PC-3 (cell line): ENCODE measurements around the gene SYT13. TPM values are rescaled to one million over a fixed set of nuclear protein-coding genes. Genes with fewer than 3 reads are reported as not detected.

ENCODE experiments used
- ATAC-seq: fragments of 200-7000 bp; cut with Tn5 transposase; 2 replicates; pipeline ENCODE4 v1.9.1; 2020; ENCODE audit warnings: mild to moderate bottlenecking, moderate library complexity
- BruUV-seq: library from RNA; stranded (reverse); fragments of 400-500 nt; replicated peaks from 2 replicates; lab custom pipeline; 2021; lab: Mats Ljungman, UMichigan
- CTCF ChIA-PET: fragments of 300-600 bp; sonication (Branson Sonifier 250); formaldehyde crosslinking; loops from one replicate; lab custom pipeline; 2022; ENCODE audit warnings: antibody characterized with exemption; lab: Charles Lee
- POLR2A ChIA-PET: fragments of 300-600 bp; sonication (Branson Sonifier 250); formaldehyde crosslinking; loops from one replicate; lab custom pipeline; 2022; ENCODE audit warnings: antibody characterized with exemption; ENCODE audit not compliant: unreplicated experiment; lab: Charles Lee
- DNase-seq: peaks from one replicate; pipeline ENCODE4 v3.0.0-alpha.2; 2015
- H2AFZ ChIP-seq: fragments of 300-600 bp; sonication (generic); 2 replicates; pipeline ENCODE4 v1.6.0; 2016; ENCODE audit warnings: antibody characterized with exemption, low read length
- H3F3A ChIP-seq: fragments of 300-600 bp; sonication (generic); one replicate; pipeline ENCODE4 v1.6.0; 2017; ENCODE audit warnings: antibody characterized with exemption, low read length, control low read depth, mild to moderate bottlenecking; ENCODE audit not compliant: unreplicated experiment
- H3K27ac ChIP-seq: fragments of 300-600 bp; sonication (generic); 2 replicates; pipeline ENCODE4 v1.5.1; 2016; ENCODE audit warnings: mild to moderate bottlenecking, low read length
- H3K27me3 ChIP-seq: fragments of 300-600 bp; sonication (generic); 2 replicates; pipeline ENCODE4 v1.6.1; 2016; ENCODE audit warnings: low read length, mixed read lengths
- H3K36me3 ChIP-seq: fragments of 300-600 bp; sonication (generic); 2 replicates; pipeline ENCODE4 v1.6.1; 2016; ENCODE audit warnings: low read depth, mixed run types, low read length, mixed read lengths
- H3K4me1 ChIP-seq: fragments of 300-600 bp; sonication (generic); 2 replicates; pipeline ENCODE4 v1.5.1; 2016; ENCODE audit warnings: low read length; ENCODE audit not compliant: insufficient read depth
- H3K4me2 ChIP-seq: fragments of 300-600 bp; sonication (generic); 2 replicates; pipeline ENCODE4 v1.6.0; 2016; ENCODE audit warnings: low read length
- H3K4me3 ChIP-seq: fragments of 300-600 bp; sonication (generic); 2 replicates; pipeline ENCODE4 v1.5.1; 2016; ENCODE audit warnings: mild to moderate bottlenecking, low read length, mixed read lengths
- H3K79me2 ChIP-seq: fragments of 300-600 bp; sonication (generic); 2 replicates; pipeline ENCODE4 v1.6.1; 2017; ENCODE audit warnings: low read length, mixed read lengths
- H3K9ac ChIP-seq: fragments of 300-600 bp; sonication (generic); 2 replicates; pipeline ENCODE4 v1.6.0; 2016; ENCODE audit warnings: mild to moderate bottlenecking, low read length
- H3K9me2 ChIP-seq: fragments of 300-600 bp; sonication (generic); replicated peaks from 2 replicates; pipeline ENCODE4 v1.6.1; 2016; ENCODE audit warnings: mixed run types, low read length, mixed read lengths
- H3K9me3 ChIP-seq: fragments of 300-600 bp; sonication (generic); 2 replicates; pipeline ENCODE4 v1.6.1; 2016; ENCODE audit warnings: low read length, mixed read lengths
- H4K20me1 ChIP-seq: fragments of 300-600 bp; sonication (generic); 2 replicates; pipeline ENCODE4 v1.6.1; 2016; ENCODE audit warnings: low read length, mixed read lengths
- CTCF ChIP-seq: fragments of 300-600 bp; sonication (generic); conservative IDR thresholded peaks from 2 replicates; pipeline ENCODE4 v1.5.1; 2017; ENCODE audit warnings: antibody characterized with exemption, low read depth, mild to moderate bottlenecking, low read length
- EZH2 ChIP-seq: fragments of 300-600 bp; sonication (generic); IDR thresholded peaks from one replicate; pipeline ENCODE4 v1.6.1; 2017; ENCODE audit warnings: antibody characterized with exemption, mild to moderate bottlenecking, low read length; ENCODE audit not compliant: unreplicated experiment
- EZH2phosphoT487 ChIP-seq: fragments of 300-600 bp; sonication (generic); IDR thresholded peaks from 2 replicates; pipeline ENCODE4 v1.6.1; 2018; ENCODE audit warnings: mild to moderate bottlenecking, antibody characterized with exemption, low read length, borderline replicate concordance
- intact Hi-C: fragments of 100-400 bp; cut with micrococcal nuclease; formaldehyde crosslinking; loops from 2 replicates; pipeline ENCODE4 v1.9.0; 2023
- total RNA-seq: library from RNA; depleted of rRNA; stranded (reverse); fragments of >200 nt; gene quantifications from 2 replicates; pipeline ENCODE4 v1.2.3, GENCODE V29; 2014

The SYT13 gene
- total RNA-seq, 1 experiment from 2014 or later = not detected

GRCh38 chr11:45305874-45306623, 19.9 kb upstream of the SYT13 start:
- Histone ChIP-seq H3K4me2 (no peak overlapping the region), H2AFZ (no peak overlapping the region), H3K9me3 (no peaks in the 10 kb centered on the region), H3F3A (no peaks in the 10 kb centered on the region), H3K36me3 (no peaks in the 10 kb centered on the region), H4K20me1 (no peaks in the 10 kb centered on the region), H3K79me2 (no peaks in the 10 kb centered on the region), H3K4me3 (no peak overlapping the region), H3K9me2 (no peaks in the 10 kb centered on the region), H3K4me1 (no peaks in the 10 kb centered on the region), H3K27me3 (peaks cover 69% of the 10 kb centered on the region), H3K27ac (no peak overlapping the region), H3K9ac (no peak overlapping the region)
- POLR2A ChIA-PET = no interaction called here
- no TSS peak for BruUV-seq
- TF ChIP-seq CTCF (no peak), EZH2phosphoT487 (no peak), EZH2 (no peak)
- CTCF ChIA-PET = no interaction called here
- ATAC-seq (no peak), DNase-seq (no peak)
- intact Hi-C loops = no loop called here

GRCh38 chr11:45304992-45305335, 18.8 kb upstream of the SYT13 start:
- DNase-seq = no peak
- Histone ChIP-seq H3K9me3 (no peaks in the 10 kb centered on the region), H3K9ac (no peak overlapping the region), H3K9me2 (no peaks in the 10 kb centered on the region), H3K36me3 (no peaks in the 10 kb centered on the region), H3K4me2 (no peak overlapping the region), H3K4me1 (no peaks in the 10 kb centered on the region), H3F3A (no peaks in the 10 kb centered on the region), H4K20me1 (no peaks in the 10 kb centered on the region), H3K4me3 (no peak overlapping the region), H2AFZ (no peak overlapping the region), H3K27me3 (peaks cover 60% of the 10 kb centered on the region), H3K27ac (no peak overlapping the region), H3K79me2 (no peaks in the 10 kb centered on the region)
- TF ChIP-seq CTCF (no peak), EZH2phosphoT487 (no peak), EZH2 (no peak)
- ChIA-PET POLR2A (no interaction called here), CTCF (no interaction called here)
- no TSS peak for BruUV-seq
- ATAC-seq = no peak
- intact Hi-C loops = no loop called here

- Histone ChIP-seq H3F3A (no peaks in the 10 kb centered on the region), H2AFZ (no peak overlapping the region), H3K9me3 (no peaks in the 10 kb centered on the region), H4K20me1 (no peaks in the 10 kb centered on the region), H3K4me3 (no peak overlapping the region), H3K27me3 (peaks cover 60% of the 10 kb centered on the region), H3K27ac (no peak overlapping the region), H3K79me2 (no peaks in the 10 kb centered on the region), H3K36me3 (no peaks in the 10 kb centered on the region), H3K9me2 (no peaks in the 10 kb centered on the region), H3K4me2 (no peak overlapping the region), H3K4me1 (no peaks in the 10 kb centered on the region), H3K9ac (no peak overlapping the region)
- intact Hi-C loops = no loop called here
- POLR2A ChIA-PET = no interaction called here
- DNase-seq (no peak), ATAC-seq (no peak)
- no TSS peak for BruUV-seq
- no peak for TF ChIP-seq CTCF
- no peak for TF ChIP-seq EZH2phosphoT487
- TF ChIP-seq EZH2 = no peak
- CTCF ChIA-PET = no interaction called here
These were observed 18.2 kb upstream of the SYT13 start for GRCh38 chr11:45304111-45304991.
